NOMO-1 treated with DMSO at 0.1 percent for 48 hours (cell line): ENCODE results near the gene CIP2A.
A peak's percentile ranks its signal among the peaks of the same experiment; 100 is the strongest.

Source experiments
- DNase-seq: peaks from one replicate; lab custom pipeline; 2025; ENCODE audit not compliant: unreplicated experiment; lab: John Stamatoyannopoulos, UW

Gene CIP2A

GRCh38 chr3:108564564-108564963, 24.7 kb downstream of the CIP2A start:
- no peak for DNase-seq

- no peak for DNase-seq
Observed at GRCh38 chr3:108562565-108562964, 26.7 kb downstream of the CIP2A start.

DNA sequence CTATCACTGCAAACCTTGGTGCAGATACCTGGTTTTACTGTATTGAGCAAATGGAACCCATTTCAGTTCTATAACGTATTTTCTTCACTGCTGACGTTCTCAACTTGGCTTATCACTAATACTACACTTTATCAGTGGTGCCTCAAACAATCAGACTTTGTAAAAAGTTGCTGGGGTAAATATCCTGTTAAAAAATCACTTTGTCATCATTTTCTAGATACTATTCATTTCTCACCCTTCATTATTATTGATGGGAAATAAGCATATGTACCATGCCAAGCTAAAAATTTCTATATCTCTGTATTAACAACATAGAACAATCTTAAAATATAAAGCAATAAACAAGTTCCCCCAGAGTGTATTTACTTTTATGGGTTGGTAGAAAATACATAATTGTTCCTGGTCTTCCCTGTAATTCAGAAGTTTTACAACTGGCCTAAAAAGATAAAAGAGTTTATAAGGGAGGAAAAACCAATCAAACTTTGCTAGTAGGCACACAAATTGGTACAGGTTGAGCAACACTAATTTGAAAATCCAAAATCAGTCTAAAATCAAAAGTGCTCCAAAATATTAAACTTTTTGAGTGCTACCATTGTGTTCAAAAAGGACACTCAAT, 33.2 kb downstream of the CIP2A start:
- DNase-seq: no peak

GRCh38 chr3:108554913-108555571, 34.2 kb downstream of the CIP2A start:
- no peak for DNase-seq

GRCh38 chr3:108554229-108554628, 35.0 kb downstream of the CIP2A start:
- no peak for DNase-seq

DNA sequence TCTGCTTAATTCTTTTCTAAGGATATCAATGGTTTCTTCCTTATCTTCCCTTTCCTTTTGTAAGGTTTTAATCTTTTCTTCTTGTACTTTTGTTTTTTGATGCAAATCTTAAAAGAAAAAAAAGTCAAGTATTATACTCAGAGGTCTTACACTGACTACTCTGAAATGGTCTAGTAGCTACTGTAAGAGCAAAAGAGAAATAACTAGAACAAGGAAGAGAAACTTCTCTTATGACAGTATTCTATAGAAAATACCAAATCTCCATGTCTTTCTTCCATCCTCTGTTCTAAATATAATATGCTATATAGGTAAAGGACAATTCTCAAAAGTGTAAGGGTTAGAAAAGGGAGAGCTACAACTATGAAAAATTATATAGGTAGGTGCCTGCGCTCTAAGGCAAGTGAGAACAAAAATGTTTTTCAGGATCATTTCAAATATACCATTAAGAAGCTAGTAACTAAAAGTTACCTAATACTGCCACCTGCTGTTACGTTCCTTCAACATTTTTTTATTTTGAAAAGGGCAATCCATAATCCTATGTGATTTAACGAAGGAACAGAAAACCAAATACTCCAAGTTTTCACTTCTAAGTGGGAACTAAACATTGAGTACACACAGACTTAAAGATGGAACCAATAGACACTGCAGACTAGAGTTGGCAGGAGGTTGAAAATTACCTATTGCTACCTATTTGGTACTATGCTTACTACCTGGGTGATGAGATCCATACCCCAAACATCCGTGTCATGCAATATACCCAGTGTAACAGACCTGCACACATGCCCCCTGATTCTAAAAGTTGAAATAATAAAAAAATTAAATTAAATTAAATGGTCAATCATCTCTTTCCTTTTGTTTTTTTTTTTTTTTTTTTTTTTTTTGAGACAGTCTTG, 36.7 kb downstream of the CIP2A start:
- peak; percentile 38 for DNase-seq

DNA sequence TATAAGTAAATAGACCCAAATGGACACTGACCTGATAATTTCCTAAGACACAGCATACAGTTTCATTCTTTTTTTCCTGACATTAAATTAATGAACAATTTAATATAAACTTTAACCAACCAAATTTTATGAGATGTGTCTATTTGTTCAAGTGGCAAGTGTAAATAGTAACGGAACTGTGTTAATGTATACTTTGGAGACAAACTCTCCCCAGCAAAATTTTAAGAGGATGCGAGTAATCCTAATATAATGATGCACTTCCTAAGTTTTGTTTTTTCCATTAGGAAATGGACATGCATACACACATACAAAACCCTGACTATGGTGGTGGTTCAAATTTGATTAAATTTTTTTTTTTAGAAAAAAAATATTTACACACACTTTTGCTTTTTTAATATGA, 40.4 kb downstream of the CIP2A start:
- DNase-seq: no peak

- no peak for DNase-seq
Observed at GRCh38 chr3:108548304-108548703, 40.9 kb downstream of the CIP2A start.

DNA sequence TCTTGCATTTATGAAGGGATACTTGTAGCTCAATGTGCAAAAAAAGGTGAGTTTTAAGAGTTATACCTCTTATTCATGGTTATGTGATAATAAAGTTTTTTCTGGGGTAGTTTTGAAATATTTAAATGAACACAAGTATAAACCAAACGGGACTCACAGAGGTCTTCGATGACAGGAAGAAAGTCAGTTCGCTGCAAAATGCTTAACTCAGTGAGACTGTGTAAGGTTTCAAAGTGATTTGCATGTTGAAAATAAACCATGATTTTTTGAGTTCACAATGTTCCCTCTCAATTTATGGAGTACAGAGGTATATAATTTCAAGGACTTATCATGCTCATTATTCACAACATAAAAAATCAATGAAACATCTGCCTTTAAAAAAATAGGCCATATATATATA, 42.5 kb downstream of the CIP2A start:
- DNase-seq: no peak

GRCh38 chr3:108546247-108546646, 43.0 kb downstream of the CIP2A start:
- no peak for DNase-seq

DNA sequence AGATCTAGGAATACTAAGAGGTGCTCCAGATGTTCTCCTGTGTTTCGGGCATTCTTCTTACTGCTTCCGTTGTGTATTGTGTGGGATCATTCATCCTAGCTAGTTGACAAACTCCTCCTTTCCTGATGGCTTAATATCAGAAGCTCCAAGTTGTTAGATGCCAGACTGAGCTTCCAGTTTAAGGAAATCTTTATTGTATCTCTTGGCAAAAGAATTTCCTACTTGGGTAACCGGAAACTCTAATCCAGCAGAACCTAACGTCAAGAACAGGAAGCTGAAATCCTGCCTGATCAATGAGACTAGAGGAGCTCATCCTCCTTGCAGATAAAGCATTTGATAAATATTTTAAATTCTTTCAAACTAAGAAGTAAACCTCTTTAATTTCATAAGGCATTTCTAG, 51.2 kb downstream of the CIP2A start:
- no peak for DNase-seq

- peak; percentile 93 for DNase-seq
Observed at GRCh38 chr3:108528459-108529252, 60.6 kb downstream of the CIP2A start.

DNA sequence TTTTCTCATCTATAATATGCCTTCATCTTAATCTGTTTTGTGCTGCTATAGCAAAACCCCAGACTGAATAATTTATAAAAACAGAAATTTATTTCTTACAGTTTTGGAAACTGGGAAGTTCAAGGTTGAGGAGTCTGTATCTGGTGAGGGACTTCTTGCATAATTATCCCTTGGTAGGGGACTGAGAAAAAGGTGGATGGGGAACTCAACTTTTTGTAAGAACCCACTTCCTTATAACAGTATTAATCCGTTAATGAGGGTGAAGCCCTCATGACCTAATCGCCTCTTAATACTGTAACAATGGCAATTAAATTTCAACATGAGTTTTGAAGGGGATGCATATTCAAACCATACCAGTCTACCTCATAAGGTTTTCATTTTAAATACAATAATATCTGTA, 61.4 kb downstream of the CIP2A start:
- peak; percentile 7 for DNase-seq

GRCh38 chr3:108527109-108527508, 62.1 kb downstream of the CIP2A start:
- no peak for DNase-seq

DNA sequence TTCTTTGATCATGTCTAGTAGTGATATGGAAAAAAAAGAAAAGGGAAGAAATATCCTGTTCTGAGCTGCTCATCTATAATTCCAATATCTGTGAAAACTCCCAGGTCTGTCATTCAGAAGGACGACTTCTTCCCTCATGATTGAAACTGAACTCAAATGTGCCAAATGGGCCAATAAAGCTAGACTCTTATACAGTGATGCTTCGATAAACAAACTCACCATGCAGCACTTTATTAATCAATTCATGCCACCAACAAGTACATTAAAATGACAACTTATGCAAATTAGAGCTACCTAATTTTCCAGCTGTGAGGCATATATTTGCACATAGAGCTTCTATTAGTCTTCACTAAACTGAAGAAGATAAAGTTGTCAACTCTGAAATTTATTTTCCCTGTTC, 63.3 kb downstream of the CIP2A start:
- no peak for DNase-seq

DNA sequence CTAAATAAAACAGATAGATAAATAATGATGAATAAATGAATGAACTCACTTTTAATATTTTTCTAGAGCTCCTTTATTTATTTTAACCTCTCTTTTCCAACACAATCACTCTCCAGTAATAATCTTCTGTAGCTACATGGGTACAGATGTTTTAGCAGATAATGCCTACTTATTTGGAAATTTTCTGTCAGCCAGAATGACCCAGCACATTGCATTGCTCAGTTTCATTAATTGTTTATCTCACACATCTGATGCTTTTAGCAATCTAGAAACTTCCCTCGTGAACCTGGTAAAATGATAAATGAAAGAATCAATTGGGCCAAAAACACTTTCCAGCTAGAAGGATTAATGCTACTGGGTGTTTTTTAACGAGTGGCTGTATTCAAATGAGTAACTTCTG, 64.0 kb downstream of the CIP2A start:
- DNase-seq: no peak

- DNase-seq: no peak
Observed at GRCh38 chr3:108524537-108524936, 64.7 kb downstream of the CIP2A start.

GRCh38 chr3:108518895-108519294, 70.3 kb downstream of the CIP2A start:
- DNase-seq: no peak

GRCh38 chr3:108516881-108517280, 72.4 kb downstream of the CIP2A start:
- DNase-seq: no peak

DNA sequence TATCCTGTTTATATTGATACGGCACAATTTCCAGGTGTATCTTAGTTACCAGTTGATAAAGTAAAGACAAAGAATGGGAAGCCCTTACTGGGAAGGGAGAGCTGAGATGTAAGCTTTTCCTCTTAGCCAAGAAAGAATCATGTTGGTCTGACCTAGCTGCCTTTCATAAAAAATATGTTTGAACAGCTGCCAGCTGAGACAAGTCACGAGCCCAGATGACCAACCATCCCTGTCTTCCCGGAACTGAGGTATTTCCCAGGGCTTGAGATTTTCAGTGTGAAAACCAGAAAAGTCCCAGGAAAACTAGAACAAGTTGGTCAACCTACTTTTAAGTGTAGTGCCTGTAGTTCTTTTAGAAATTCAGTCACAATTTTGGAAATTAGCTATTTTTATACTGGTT, 75.3 kb downstream of the CIP2A start:
- DNase-seq: no peak

DNA sequence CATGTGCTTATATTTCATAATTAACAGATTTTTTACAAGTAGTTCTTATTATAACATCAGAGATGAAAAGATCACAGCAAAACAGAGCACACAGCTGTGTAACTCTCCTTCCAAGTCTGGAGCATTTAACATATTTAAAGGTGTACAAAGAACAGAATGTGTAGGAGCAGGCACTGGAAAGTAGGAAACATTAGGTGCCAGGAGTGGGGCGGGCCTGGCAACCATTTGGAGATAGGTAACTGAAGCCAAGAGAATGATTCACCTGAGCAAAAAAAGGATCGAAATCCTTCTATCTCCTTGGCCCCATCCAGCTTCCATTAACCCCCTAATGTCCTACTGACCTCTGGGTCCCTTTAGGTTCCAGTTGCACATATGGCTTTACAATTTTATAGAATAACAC, 76.6 kb downstream of the CIP2A start:
- DNase-seq: no peak
